NT2/D1 (cell line): ENCODE data around the gene TBATA.

Experiments used
- DNase-seq: peaks from one replicate; pipeline ENCODE4 v3.0.0-alpha.2; 2011; ENCODE audit warnings: low read depth, low spot score
- H3K27me3 ChIP-seq: 2 replicates; pipeline ENCODE4 v1.6.0; 2011; ENCODE audit warnings: mild to moderate bottlenecking; ENCODE audit not compliant: insufficient read length, insufficient read depth
- H3K36me3 ChIP-seq: 2 replicates; pipeline ENCODE4 v1.6.1; 2011; ENCODE audit warnings: mild to moderate bottlenecking, low read length, mixed read lengths; ENCODE audit not compliant: insufficient read depth, insufficient read length
- H3K4me1 ChIP-seq: 2 replicates; pipeline ENCODE4 v1.5.1; 2011; ENCODE audit not compliant: insufficient read depth, insufficient read length
- H3K4me3 ChIP-seq: 2 replicates; pipeline ENCODE4 v1.5.1; 2011; ENCODE audit warnings: low read depth; ENCODE audit not compliant: insufficient read length
- H3K9ac ChIP-seq: 2 replicates; pipeline ENCODE4 v1.6.0; 2011; ENCODE audit warnings: low read depth; ENCODE audit not compliant: insufficient read length
- H3K9me3 ChIP-seq: 2 replicates; pipeline ENCODE4 v1.5.1; 2011; ENCODE audit warnings: mild to moderate bottlenecking, low read length; ENCODE audit not compliant: insufficient read depth
- SUZ12 ChIP-seq: IDR thresholded peaks from 2 replicates; pipeline ENCODE4 v1.6.1; 2011; ENCODE audit not compliant: insufficient read length, insufficient read depth; ENCODE audit errors: extremely low read depth
- YY1 ChIP-seq: IDR thresholded peaks from 2 replicates; pipeline ENCODE4 v1.6.1; 2011; ENCODE audit not compliant: insufficient read length, insufficient read depth
- ZNF274 ChIP-seq: IDR thresholded peaks from 2 replicates; pipeline ENCODE4 v1.6.1; 2011; ENCODE audit warnings: mild to moderate bottlenecking, low read depth, low read length

TBATA gene

DNA sequence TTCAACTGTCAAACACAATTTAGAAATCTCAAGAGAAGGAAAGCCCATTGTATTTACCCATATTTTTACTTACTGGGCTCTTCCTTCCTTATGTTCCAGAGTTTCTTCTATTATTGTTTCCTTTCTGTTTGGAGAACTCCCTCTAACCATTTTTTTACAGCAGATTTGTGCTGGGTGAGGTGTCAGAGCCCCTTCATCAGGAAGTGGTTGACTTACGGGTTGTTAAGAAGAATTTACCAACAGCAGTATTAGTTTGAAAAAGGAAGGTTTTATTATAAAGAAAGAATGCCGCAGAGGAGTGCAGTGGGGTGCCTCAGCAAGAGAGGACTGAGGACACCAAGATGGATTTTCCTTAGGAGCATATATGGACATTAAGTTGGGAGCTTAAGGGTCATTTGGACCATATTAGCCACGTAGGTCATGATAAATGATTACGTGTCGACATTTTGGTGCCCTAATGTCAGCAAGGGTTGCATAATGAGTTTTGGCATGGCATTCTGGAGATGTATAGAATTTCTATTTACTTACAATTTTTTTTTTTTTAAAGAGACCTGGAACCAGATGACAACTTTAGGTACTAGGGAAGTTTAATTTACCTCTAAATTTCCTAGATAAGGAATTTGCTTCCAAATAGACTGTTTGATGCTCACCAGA lies 6.3 kb upstream of the TBATA start:
- Histone ChIP-seq H3K4me1 (no peaks in the 10 kb centered on the region), H3K4me3 (no peak overlapping the region), H3K9ac (no peak overlapping the region), H3K27me3 (no peaks in the 10 kb centered on the region), H3K9me3 (no peaks in the 10 kb centered on the region; the same call in 1 of the 2 replicates), H3K36me3 (no peaks in the 10 kb centered on the region)
- no peak for DNase-seq
- no peak for TF ChIP-seq SUZ12
- no peak for TF ChIP-seq YY1
- TF ChIP-seq ZNF274 = no peak

- no peaks in the 10 kb centered on the region; the same call in 1 of the 2 replicates for H3K9me3 ChIP-seq
- TF ChIP-seq SUZ12 (no peak), ZNF274 (no peak), YY1 (no peak)
- DNase-seq = no peak
- H3K4me3 ChIP-seq = no peak overlapping the region
- no peak overlapping the region for H3K9ac ChIP-seq
- H3K4me1 ChIP-seq = no peaks in the 10 kb centered on the region
- H3K27me3 ChIP-seq = no peaks in the 10 kb centered on the region
- H3K36me3 ChIP-seq = no peaks in the 10 kb centered on the region
Measured at GRCh38 chr10:70786799-70787415, 1.7 kb upstream of the TBATA start.

GRCh38 chr10:70784471-70784870 lies 706 bp downstream of the TBATA start:
- Histone ChIP-seq H3K4me3 (no peak overlapping the region), H3K36me3 (no peaks in the 10 kb centered on the region), H3K9me3 (no peaks in the 10 kb centered on the region; the same call in 1 of the 2 replicates), H3K4me1 (no peaks in the 10 kb centered on the region), H3K27me3 (no peaks in the 10 kb centered on the region), H3K9ac (no peak overlapping the region)
- DNase-seq = no peak
- no peak for TF ChIP-seq ZNF274
- TF ChIP-seq YY1 = no peak
- TF ChIP-seq SUZ12 = no peak

GRCh38 chr10:70784016-70784415 lies 1.2 kb downstream of the TBATA start:
- Histone ChIP-seq H3K4me1 (no peaks in the 10 kb centered on the region), H3K4me3 (no peak overlapping the region), H3K36me3 (no peaks in the 10 kb centered on the region), H3K27me3 (no peaks in the 10 kb centered on the region), H3K9me3 (no peaks in the 10 kb centered on the region; the same call in 1 of the 2 replicates), H3K9ac (no peak overlapping the region)
- DNase-seq = no peak
- TF ChIP-seq YY1 (no peak), SUZ12 (no peak), ZNF274 (no peak)

DNA sequence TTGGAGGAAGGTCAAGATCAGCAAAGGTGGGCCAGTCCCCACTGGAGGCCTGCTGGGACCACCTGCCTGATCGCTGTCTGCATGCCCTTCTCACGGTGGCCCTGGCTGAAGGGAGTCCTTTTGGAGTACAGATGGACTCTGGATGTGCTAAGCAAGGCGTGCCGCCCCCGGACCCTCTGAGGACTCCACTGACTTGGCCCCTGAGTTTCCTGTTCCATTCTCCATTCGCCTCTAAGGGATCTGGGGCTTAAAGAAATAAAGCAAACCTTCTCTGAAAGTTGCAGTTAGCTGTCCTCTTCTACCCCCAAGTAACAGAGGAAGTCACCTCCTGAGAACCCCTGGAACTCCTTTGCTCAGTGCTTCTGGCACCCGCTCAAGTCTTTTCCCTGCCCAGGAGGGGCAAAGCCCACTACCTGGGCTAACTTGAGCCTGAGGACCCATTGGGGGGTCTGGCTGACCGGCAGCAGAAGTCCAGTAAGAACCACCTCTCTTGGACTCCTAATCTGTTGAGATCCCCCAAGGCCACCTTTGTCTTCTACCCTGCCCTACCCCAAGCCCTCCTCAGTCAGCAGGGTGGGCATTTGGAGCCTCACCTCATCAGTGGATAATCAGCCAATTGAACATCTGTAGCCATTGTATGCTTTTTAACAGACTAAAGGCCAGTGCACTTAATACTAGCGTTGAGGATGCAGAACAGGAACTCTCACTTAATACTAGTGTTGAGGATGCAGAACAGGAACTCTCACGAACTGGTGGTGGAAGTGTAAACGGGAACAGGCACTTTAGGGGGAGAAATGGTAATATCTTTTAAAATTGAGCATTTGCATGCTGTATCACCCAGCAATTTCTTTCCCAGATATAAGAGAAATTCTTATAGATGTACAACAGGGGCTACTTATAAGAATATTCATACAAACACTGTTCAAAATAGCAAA lies 2.2 kb downstream of the TBATA start:
- Histone ChIP-seq H3K9ac (no peak overlapping the region), H3K4me3 (no peak overlapping the region), H3K9me3 (no peaks in the 10 kb centered on the region; the same call in 1 of the 2 replicates), H3K27me3 (no peaks in the 10 kb centered on the region), H3K4me1 (peaks cover 3% of the 10 kb centered on the region), H3K36me3 (no peaks in the 10 kb centered on the region)
- no peak for DNase-seq
- TF ChIP-seq SUZ12 = no peak
- TF ChIP-seq ZNF274 = no peak
- TF ChIP-seq YY1 = no peak

DNA sequence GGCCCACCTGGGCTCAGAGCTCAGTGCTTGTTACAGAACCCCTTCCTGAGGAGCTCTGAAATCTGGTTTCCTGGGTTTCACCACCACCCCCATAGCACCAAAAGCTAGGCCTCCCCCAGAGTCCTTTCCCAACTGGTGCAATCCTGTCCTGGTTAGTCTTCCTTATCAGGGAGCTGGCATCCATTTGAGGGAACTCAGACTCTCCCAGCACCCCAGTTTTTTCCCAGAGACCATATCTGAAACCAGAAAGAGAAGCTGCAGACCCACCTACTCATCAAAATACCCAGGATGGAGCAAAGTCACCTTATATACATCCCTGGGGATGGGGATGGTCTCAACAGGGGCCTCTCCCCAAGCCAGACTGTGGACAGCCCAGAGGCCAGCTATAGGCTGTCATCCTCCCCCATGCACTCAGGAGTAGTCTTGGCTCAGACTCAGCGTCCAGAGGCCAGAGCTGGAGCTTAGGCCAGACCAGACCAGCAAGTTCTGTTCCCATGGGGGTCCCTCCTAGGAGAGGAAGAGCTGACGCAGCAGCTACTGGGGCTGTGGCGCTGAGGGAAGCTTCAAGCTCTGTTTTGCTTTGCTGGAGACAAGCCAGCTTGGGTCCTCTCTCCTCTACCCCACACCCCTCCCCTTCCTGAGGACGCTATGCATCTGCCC lies 3.0 kb downstream of the TBATA start:
- no peak overlapping the region for H3K9ac ChIP-seq
- H3K4me1 ChIP-seq = peaks cover 3% of the 10 kb centered on the region
- TF ChIP-seq SUZ12 = no peak
- TF ChIP-seq ZNF274 = no peak
- no peak for TF ChIP-seq YY1
- no peak overlapping the region for H3K4me3 ChIP-seq
- no peaks in the 10 kb centered on the region for H3K36me3 ChIP-seq
- DNase-seq = no peak
- no peaks in the 10 kb centered on the region for H3K9me3 ChIP-seq
- H3K27me3 ChIP-seq = no peaks in the 10 kb centered on the region
